H9 (cell line): ENCODE results near the gene RASGRF2. TPM values are rescaled to one million over a fixed set of nuclear protein-coding genes. Genes with fewer than 3 reads are reported as not detected.

Source experiments
- DNase-seq: peaks from one replicate; pipeline ENCODE4 v3.0.0-alpha.2; 2017
- H2AFZ ChIP-seq: one replicate; pipeline ENCODE4 v1.6.1; 2013; ENCODE audit warnings: mild to moderate bottlenecking, low read length, control low read depth, moderate library complexity
- H2AK5ac ChIP-seq: 2 replicates; pipeline ENCODE4 v1.6.1; 2013; ENCODE audit warnings: low read length, control low read depth, mixed read lengths; ENCODE audit not compliant: insufficient read length
- H2BK120ac ChIP-seq: one replicate; pipeline ENCODE4 v1.6.1; 2013; ENCODE audit warnings: low read depth, mild to moderate bottlenecking, low read length, control low read depth, inconsistent platforms; ENCODE audit not compliant: poor library complexity, severe bottlenecking
- H2BK12ac ChIP-seq: 2 replicates; pipeline ENCODE4 v1.6.1; 2013; ENCODE audit warnings: low read length, control low read depth, mixed read lengths, low read depth; ENCODE audit not compliant: insufficient read length
- H2BK15ac ChIP-seq: 2 replicates; pipeline ENCODE4 v1.6.1; 2013; ENCODE audit warnings: low read depth, low read length, control low read depth
- H2BK20ac ChIP-seq: one replicate; pipeline ENCODE4 v1.6.1; 2013; ENCODE audit warnings: low read depth, mild to moderate bottlenecking, low read length, control low read depth, inconsistent platforms; ENCODE audit not compliant: poor library complexity, severe bottlenecking
- H2BK5ac ChIP-seq: 2 replicates; pipeline ENCODE4 v1.6.1; 2013; ENCODE audit warnings: low read length, control low read depth, mixed read lengths; ENCODE audit not compliant: insufficient read length
- H3K14ac ChIP-seq: 2 replicates; pipeline ENCODE4 v1.6.1; 2013; ENCODE audit warnings: low read length, control low read depth; ENCODE audit not compliant: insufficient read depth
- H3K18ac ChIP-seq: 2 replicates; pipeline ENCODE4 v1.6.1; 2013; ENCODE audit warnings: low read depth, mild to moderate bottlenecking, mixed read lengths, low read length, control low read depth; ENCODE audit not compliant: insufficient read length
- H3K23ac ChIP-seq: 2 replicates; pipeline ENCODE4 v1.6.1; 2013; ENCODE audit warnings: low read length, control low read depth, mixed read lengths, low read depth; ENCODE audit not compliant: insufficient read length
- H3K23me2 ChIP-seq: 2 replicates; pipeline ENCODE4 v1.6.1; 2013; ENCODE audit warnings: low read depth, mild to moderate bottlenecking, mixed read lengths, low read length, control low read depth; ENCODE audit not compliant: insufficient read length, poor library complexity, severe bottlenecking
- H3K27ac ChIP-seq: 2 replicates; pipeline ENCODE4 v1.5.1; 2013; ENCODE audit warnings: low read length, control low read depth, mixed read lengths, low read depth; ENCODE audit not compliant: insufficient read length
- H3K27me3 ChIP-seq: 2 replicates; pipeline ENCODE4 v1.6.1; 2013; ENCODE audit warnings: low read length, control low read depth, inconsistent platforms; ENCODE audit not compliant: insufficient read depth
- H3K4ac ChIP-seq: 2 replicates; pipeline ENCODE4 v1.6.1; 2013; ENCODE audit warnings: low read depth, mild to moderate bottlenecking, control low read depth, inconsistent platforms, low read length, moderate library complexity
- H3K4me1 ChIP-seq: 2 replicates; pipeline ENCODE4 v1.6.1; 2013; ENCODE audit warnings: low read length, control low read depth, inconsistent platforms; ENCODE audit not compliant: insufficient read depth
- H3K4me2 ChIP-seq: 2 replicates; pipeline ENCODE4 v1.6.1; 2013; ENCODE audit warnings: low read length, control low read depth, mixed read lengths; ENCODE audit not compliant: insufficient read length, insufficient read depth
- H3K56ac ChIP-seq: 2 replicates; pipeline ENCODE4 v1.6.1; 2013; ENCODE audit warnings: low read depth, mild to moderate bottlenecking, mixed read lengths, low read length, control low read depth; ENCODE audit not compliant: insufficient read length
- H3K79me1 ChIP-seq: 2 replicates; pipeline ENCODE4 v1.6.1; 2013; ENCODE audit warnings: low read depth, mild to moderate bottlenecking, moderate library complexity, low read length, control low read depth, inconsistent platforms; ENCODE audit not compliant: insufficient read depth, poor library complexity, severe bottlenecking
- H3K79me2 ChIP-seq: 2 replicates; pipeline ENCODE4 v1.6.1; 2013; ENCODE audit warnings: low read length, control low read depth, inconsistent platforms; ENCODE audit not compliant: insufficient read depth
- H3K9ac ChIP-seq: 2 replicates; pipeline ENCODE4 v1.6.1; 2013; ENCODE audit warnings: low read length, control low read depth, mixed read lengths; ENCODE audit not compliant: insufficient read length; ENCODE audit errors: extremely low read depth
- H3K9me3 ChIP-seq: one replicate; pipeline ENCODE4 v1.6.1; 2013; ENCODE audit warnings: low read depth, low read length, inconsistent platforms; ENCODE audit not compliant: control insufficient read depth
- H3T11ph ChIP-seq: one replicate; pipeline ENCODE4 v1.6.1; 2013; ENCODE audit warnings: mild to moderate bottlenecking, low read length, control low read depth, inconsistent platforms
- H4K20me1 ChIP-seq: one replicate; pipeline ENCODE4 v1.6.1; 2013; ENCODE audit not compliant: control insufficient read depth, insufficient read length, insufficient read depth
- H4K5ac ChIP-seq: 2 replicates; pipeline ENCODE4 v1.6.1; 2013; ENCODE audit warnings: low read depth, mild to moderate bottlenecking, mixed read lengths, low read length, control low read depth; ENCODE audit not compliant: insufficient read length
- H4K8ac ChIP-seq: replicated peaks from 2 replicates; pipeline ENCODE4 v1.6.1; 2013; ENCODE audit warnings: low read length, control low read depth, mixed read lengths, low read depth; ENCODE audit not compliant: insufficient read length
- H4K91ac ChIP-seq: 2 replicates; pipeline ENCODE4 v1.6.1; 2013; ENCODE audit warnings: low read depth, mild to moderate bottlenecking, moderate library complexity, mixed read lengths, low read length, control low read depth; ENCODE audit not compliant: insufficient read length
- H3K27ac Mint-ChIP-seq, 3 experiments: 2 replicates in 2 of 3; 3 replicates in 1 of 3; pipeline ENCODE4 v1.8.0; 2020 to 2021; ENCODE audit warnings: mixed read lengths in 3 of 3, mild to moderate bottlenecking in 1 of 3, moderate library complexity in 1 of 3
- H3K27me3 Mint-ChIP-seq: 2 replicates; pipeline ENCODE4 v1.8.0; 2021; ENCODE audit warnings: low read depth, mild to moderate bottlenecking, moderate library complexity, mixed read lengths
- H3K36me3 Mint-ChIP-seq, 3 experiments: 2 replicates in 2 of 3; 3 replicates in 1 of 3; pipeline ENCODE4 v1.8.0; 2020 to 2021; ENCODE audit warnings: low read depth in 3 of 3, mixed read lengths in 3 of 3; ENCODE audit not compliant: insufficient read depth in 1 of 3
- H3K4me1 Mint-ChIP-seq, 2 experiments: 2 replicates each; pipeline ENCODE4 v1.8.0; 2020; ENCODE audit warnings: mixed read lengths in 2 of 2
- H3K4me3 Mint-ChIP-seq, 2 experiments: 2 replicates in 1 of 2; 3 replicates in 1 of 2; pipeline ENCODE4 v1.8.0; 2020 to 2021; ENCODE audit warnings: mild to moderate bottlenecking in 2 of 2, mixed read lengths in 2 of 2, moderate library complexity in 1 of 2
- H3K9me3 Mint-ChIP-seq, 2 experiments: 2 replicates in 1 of 2; 3 replicates in 1 of 2; pipeline ENCODE4 v1.8.0; 2020; ENCODE audit warnings: mild to moderate bottlenecking in 2 of 2, mixed read lengths in 2 of 2, moderate library complexity in 1 of 2
- WGBS: extraction: QIAGEN DNeasy Blood & Tissue Kit; methylation state at CpG from one replicate; pipeline ENCODE4 v1.1.7; 2013; ENCODE audit warnings: missing lambda C conversion rate, low lambda C conversion rate, mixed read lengths; ENCODE audit not compliant: insufficient read length; ENCODE audit errors: extremely low coverage; 5-methylcytosine and 5-hydroxymethylcytosine counted together
- total RNA-seq: library from RNA; stranded (reverse); gene quantifications from 2 replicates; pipeline ENCODE4 v1.2.1, GENCODE V29; 2021
- TF ChIP-seq, protein P1 (sequence below): fragments of 200-600 bp; sonication (generic); conservative IDR thresholded peaks from 3 replicates; pipeline ENCODE4 v1.8.0; 2021; ENCODE audit warnings: antibody characterized with exemption, mild to moderate bottlenecking

Gene RASGRF2
- total RNA-seq, 1 experiment from 2014 or later, result 13.5 TPM

DNA sequence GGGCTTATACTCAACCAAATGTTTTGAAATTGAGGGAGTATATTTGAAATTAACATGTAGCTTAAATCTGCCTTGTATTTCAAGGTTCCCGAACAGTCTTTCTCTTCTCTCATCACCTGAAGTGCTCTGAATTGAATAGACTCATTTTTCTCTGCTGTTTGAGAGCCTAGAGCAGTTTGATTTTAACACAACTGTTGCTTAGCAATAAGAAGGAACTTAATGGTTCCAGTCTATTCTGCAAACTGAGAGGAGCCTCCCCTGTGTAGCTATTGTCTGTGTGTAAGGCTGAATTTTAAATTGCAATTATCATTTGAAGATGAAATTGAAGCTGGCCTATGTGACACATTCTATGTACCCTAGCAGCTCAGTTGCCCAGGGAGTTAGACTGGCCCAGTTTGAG, 185.9 kb downstream of the RASGRF2 start:
- no peaks in the 10 kb centered on the region for H3K79me2 ChIP-seq
- H3K36me3 Mint-ChIP-seq, result no peaks in the 10 kb centered on the region
- no peak overlapping the region for H3K4me2 ChIP-seq
- no CpG with 5 or more reads among the region's 1 CpG for WGBS
- no peak overlapping the region for H2AFZ ChIP-seq
- no peak overlapping the region for H3K4ac ChIP-seq
- H3K14ac ChIP-seq, result no peak overlapping the region
- no peak overlapping the region for H2BK15ac ChIP-seq
- no peak overlapping the region for H3K18ac ChIP-seq
- H3K27me3 Mint-ChIP-seq, result no peaks in the 10 kb centered on the region
- H3K27me3 ChIP-seq, result no peaks in the 10 kb centered on the region
- H2BK20ac ChIP-seq, result no peak overlapping the region
- no peak overlapping the region for H3T11ph ChIP-seq
- no peaks in the 10 kb centered on the region for H3K4me1 ChIP-seq
- no peak overlapping the region for H3K27ac ChIP-seq
- DNase-seq, result no peak
- no peak overlapping the region for H4K8ac ChIP-seq
- no peaks in the 10 kb centered on the region for H3K9me3 ChIP-seq
- no peak overlapping the region for H3K27ac Mint-ChIP-seq
- H2BK120ac ChIP-seq, result no peak overlapping the region
- H3K56ac ChIP-seq, result no peak overlapping the region
- H3K79me1 ChIP-seq, result no peaks in the 10 kb centered on the region
- H3K23ac ChIP-seq, result no peak overlapping the region
- H3K23me2 ChIP-seq, result no peaks in the 10 kb centered on the region
- TF ChIP-seq, protein P1, sequence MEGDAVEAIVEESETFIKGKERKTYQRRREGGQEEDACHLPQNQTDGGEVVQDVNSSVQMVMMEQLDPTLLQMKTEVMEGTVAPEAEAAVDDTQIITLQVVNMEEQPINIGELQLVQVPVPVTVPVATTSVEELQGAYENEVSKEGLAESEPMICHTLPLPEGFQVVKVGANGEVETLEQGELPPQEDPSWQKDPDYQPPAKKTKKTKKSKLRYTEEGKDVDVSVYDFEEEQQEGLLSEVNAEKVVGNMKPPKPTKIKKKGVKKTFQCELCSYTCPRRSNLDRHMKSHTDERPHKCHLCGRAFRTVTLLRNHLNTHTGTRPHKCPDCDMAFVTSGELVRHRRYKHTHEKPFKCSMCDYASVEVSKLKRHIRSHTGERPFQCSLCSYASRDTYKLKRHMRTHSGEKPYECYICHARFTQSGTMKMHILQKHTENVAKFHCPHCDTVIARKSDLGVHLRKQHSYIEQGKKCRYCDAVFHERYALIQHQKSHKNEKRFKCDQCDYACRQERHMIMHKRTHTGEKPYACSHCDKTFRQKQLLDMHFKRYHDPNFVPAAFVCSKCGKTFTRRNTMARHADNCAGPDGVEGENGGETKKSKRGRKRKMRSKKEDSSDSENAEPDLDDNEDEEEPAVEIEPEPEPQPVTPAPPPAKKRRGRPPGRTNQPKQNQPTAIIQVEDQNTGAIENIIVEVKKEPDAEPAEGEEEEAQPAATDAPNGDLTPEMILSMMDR, result no peak
- no peak overlapping the region for H3K9ac ChIP-seq
- H3K4me3 Mint-ChIP-seq, result no peak overlapping the region
- no peak overlapping the region for H4K91ac ChIP-seq
- no peaks in the 10 kb centered on the region for H3K9me3 Mint-ChIP-seq
- H2BK5ac ChIP-seq, result no peak overlapping the region
- H2AK5ac ChIP-seq, result no peak overlapping the region
- no peak overlapping the region for H4K5ac ChIP-seq
- no peak overlapping the region for H2BK12ac ChIP-seq
- H4K20me1 ChIP-seq, result no peaks in the 10 kb centered on the region
- no peaks in the 10 kb centered on the region for H3K4me1 Mint-ChIP-seq
